Bronchial epithelial cell (primary cell): ENCODE data around the gene DUSP3. TPM values are rescaled to one million over a fixed set of nuclear protein-coding genes. Genes with fewer than 3 reads are reported as not detected.

ENCODE experiments used
- DNase-seq: peaks from one replicate; pipeline ENCODE4 v3.0.0-alpha.2; 2010; ENCODE audit warnings: low read depth
- FAIRE-seq: peaks from 2 replicates; lab custom pipeline; 2011; peaks lifted over from hg19 to GRCh38; lab: Jason Lieb, UNC
- H3K27me3 ChIP-seq: 2 replicates; pipeline ENCODE4 v1.5.1; 2011; ENCODE audit warnings: low read length; ENCODE audit not compliant: control insufficient read depth, insufficient read depth
- H3K36me3 ChIP-seq: 2 replicates; pipeline ENCODE4 v1.5.1; 2011; ENCODE audit warnings: low read length; ENCODE audit not compliant: control insufficient read depth, insufficient read depth
- H3K4me3 ChIP-seq: 2 replicates; pipeline ENCODE4 v1.5.1; 2011; ENCODE audit warnings: mild to moderate bottlenecking, low read depth, low read length, control low read depth
- CTCF ChIP-seq: IDR thresholded peaks from 2 replicates; pipeline ENCODE4 v1.5.1; 2011; ENCODE audit warnings: mild to moderate bottlenecking, moderate library complexity, low read length, control low read depth, inconsistent platforms; ENCODE audit not compliant: insufficient read depth, severe bottlenecking
- total RNA-seq: library from RNA; depleted of rRNA; stranded (reverse); fragments of >200 nt; gene quantifications from 2 replicates; pipeline ENCODE4 v1.2.1, GENCODE V29; 2014

Gene DUSP3
- total RNA-seq, 1 donor from 2014 or later, result 36.9 TPM

DNA sequence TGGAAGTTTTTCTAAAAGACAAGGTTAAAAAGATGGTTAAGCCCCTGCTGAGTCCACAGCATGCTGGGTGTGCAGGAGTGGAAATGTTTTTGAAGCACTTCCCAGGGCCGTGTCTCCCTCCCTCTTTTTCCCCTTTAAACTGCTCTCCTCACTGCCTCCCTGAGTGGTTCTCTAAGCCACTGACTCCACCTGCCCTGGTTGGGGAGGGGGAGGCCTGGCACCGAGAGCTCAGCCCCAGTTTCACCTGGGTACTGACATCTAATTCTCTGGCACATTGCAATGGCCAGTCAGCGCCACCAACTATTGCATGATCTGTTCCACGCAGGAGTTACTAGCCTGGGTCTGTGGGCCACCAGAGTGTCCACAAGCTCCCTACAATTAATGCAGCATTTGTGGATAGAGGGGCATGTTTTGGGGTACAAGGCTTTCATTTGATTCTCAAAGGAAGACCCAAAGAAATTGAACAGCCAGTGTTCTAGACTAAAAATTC is 31.5 kb upstream of the DUSP3 start:
- no peak for TF ChIP-seq CTCF
- no peak for FAIRE-seq
- DNase-seq, result no peak
- Histone ChIP-seq H3K36me3 (peaks cover 16% of the 10 kb centered on the region), H3K27me3 (no peaks in the 10 kb centered on the region), H3K4me3 (no peak overlapping the region)

DNA sequence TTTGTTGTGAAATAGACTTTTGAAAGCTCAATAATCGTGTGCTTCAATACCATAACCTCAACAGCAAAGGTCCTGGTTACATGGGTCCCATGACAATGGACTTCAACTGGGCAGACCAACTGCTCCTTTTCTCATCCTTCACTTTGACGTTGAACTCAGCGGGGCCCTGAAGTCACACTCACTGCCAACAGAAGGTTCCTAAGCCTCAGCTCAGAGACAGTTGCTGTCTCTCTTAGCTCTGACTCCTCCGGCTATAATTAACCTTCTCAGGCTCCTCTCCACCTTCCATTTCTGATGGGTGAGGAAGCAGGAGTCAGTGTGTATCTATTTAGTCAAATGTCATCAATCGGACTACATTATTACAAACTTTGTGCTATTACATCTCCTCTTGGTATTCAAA is 30.3 kb upstream of the DUSP3 start:
- H3K27me3 ChIP-seq, result no peaks in the 10 kb centered on the region
- H3K36me3 ChIP-seq, result peaks cover 16% of the 10 kb centered on the region
- FAIRE-seq (no peak), DNase-seq (no peak)
- H3K4me3 ChIP-seq, result no peak overlapping the region
- TF ChIP-seq CTCF, result no peak

DNA sequence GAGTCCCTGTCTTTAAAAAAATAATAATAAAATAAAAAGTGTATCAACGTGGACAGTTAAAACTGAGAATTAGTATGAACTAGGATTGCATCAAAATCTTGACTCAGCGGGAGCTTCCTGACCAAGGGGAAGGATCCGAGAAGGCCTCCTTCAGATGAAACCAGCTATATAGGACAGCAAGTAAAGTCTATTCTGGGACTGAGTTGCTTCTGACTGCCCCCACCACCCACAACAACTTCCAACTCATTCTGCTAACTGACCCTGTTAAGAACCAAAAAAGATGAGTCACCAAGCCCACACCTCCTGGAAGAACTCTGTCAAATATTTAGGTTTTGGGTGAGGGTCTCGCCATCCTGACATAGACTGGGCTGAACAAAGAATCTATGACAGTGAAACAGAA is 29.3 kb upstream of the DUSP3 start:
- Histone ChIP-seq H3K27me3 (no peaks in the 10 kb centered on the region), H3K36me3 (peaks cover 11% of the 10 kb centered on the region), H3K4me3 (no peak overlapping the region)
- DNase-seq (no peak), FAIRE-seq (peak; percentile 58)
- TF ChIP-seq CTCF, result no peak

DNA sequence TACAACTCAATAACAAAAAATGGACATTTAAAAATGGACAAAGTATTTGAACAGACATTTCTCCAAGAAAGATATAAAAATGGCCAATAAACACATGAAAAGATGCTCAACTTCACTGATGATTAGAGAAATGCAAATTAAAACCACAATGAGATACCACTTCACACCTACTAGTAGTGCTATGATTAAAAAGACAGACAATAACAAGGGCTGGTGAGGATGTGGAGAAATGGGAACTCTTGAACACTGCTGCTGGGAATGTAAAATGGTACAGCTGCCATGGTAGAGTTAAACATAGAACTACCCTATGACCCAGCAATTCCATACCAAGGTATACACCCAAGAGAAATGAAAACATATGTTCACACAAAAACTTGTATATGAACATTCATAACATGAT is 26.3 kb upstream of the DUSP3 start:
- H3K27me3 ChIP-seq, result no peaks in the 10 kb centered on the region
- FAIRE-seq, result no peak
- H3K36me3 ChIP-seq, result peaks cover 8% of the 10 kb centered on the region

DNA sequence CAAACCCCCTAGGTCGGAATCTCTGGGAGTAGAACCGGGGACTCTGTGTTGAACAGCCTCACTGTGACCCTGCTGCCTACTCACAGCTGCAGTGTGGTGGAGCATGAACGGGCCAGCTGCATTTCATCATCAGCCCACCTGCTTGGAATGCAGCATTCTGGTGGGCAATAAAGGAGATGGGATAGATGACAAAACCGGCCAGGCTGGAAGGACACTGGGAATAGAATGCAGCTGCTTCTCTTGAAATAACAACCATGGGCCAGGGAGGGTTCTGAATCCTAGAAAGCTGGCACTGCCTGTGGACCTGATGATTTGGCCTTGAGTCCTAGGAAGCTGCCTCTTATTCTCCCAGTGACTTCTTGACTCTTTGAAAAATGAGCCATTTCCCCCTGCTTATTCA is 25.0 kb upstream of the DUSP3 start:
- DNase-seq (no peak), FAIRE-seq (no peak)
- Histone ChIP-seq H3K4me3 (no peak overlapping the region), H3K27me3 (no peaks in the 10 kb centered on the region), H3K36me3 (peaks cover 6% of the 10 kb centered on the region)
- no peak for TF ChIP-seq CTCF

More for the DNA sequence above, 26.3 kb upstream of the DUSP3 start:
- DNase-seq, result no peak
- H3K4me3 ChIP-seq, result no peak overlapping the region
- no peak for TF ChIP-seq CTCF

GRCh38 chr17:43801844-43802243 is 23.1 kb upstream of the DUSP3 start:
- DNase-seq, result no peak
- H3K4me3 ChIP-seq, result no peak overlapping the region
- no peaks in the 10 kb centered on the region for H3K27me3 ChIP-seq
- no peaks in the 10 kb centered on the region for H3K36me3 ChIP-seq
- no peak for FAIRE-seq
- no peak for TF ChIP-seq CTCF
